Activated T-cell treated with anti-CD3 and anti-CD28 coated beads for 48 hours (primary cell): ENCODE results near the gene ERBB3.
A peak's percentile ranks its signal among the peaks of the same experiment; 100 is the strongest.
"Not testable (repeated sequence)": the region's sequence is repeated elsewhere in the genome, so short reads cannot be mapped to it uniquely, and the experiment has no call there.

Source experiments
- DNase-seq: peaks from one replicate; pipeline ENCODE4 v3.0.0-alpha.2; 2020; ENCODE audit warnings: low read depth

Gene ERBB3

GRCh38 chr12:56079723-56080555 is at the start of gene ERBB3:
ERBB3 (plus strand) TSS chr12:56080165; CDS start chr12:56080301, 136 bp downstream.
- DNase-seq = peak; percentile 66

- no peak for DNase-seq
These were observed 48.0 kb upstream of the ERBB3 start for GRCh38 chr12:56031987-56032386.

GRCh38 chr12:56034586-56035332 is 45.2 kb upstream of the ERBB3 start:
- no peak for DNase-seq

GRCh38 chr12:56037161-56037560 is 42.8 kb upstream of the ERBB3 start:
- DNase-seq = no peak

- no peak for DNase-seq
These were observed 41.8 kb upstream of the ERBB3 start for GRCh38 chr12:56038022-56038655.

GRCh38 chr12:56040151-56040550 is 39.8 kb upstream of the ERBB3 start:
- no peak for DNase-seq

- DNase-seq = no peak
These were observed 38.9 kb upstream of the ERBB3 start for GRCh38 chr12:56040963-56041551.

- peak; percentile 88 for DNase-seq
These were observed 38.2 kb upstream of the ERBB3 start, which contains the start of gene RPS26 for GRCh38 chr12:56041552-56042429. RPS26 (plus strand) TSS chr12:56041918; CDS start chr12:56042167, 249 bp downstream.

- DNase-seq = not testable (repeated sequence)
These were observed 37.5 kb upstream of the ERBB3 start for GRCh38 chr12:56042430-56042813.

GRCh38 chr12:56042843-56043242 is 37.1 kb upstream of the ERBB3 start:
- no peak for DNase-seq

- DNase-seq = no peak
These were observed 33.8 kb upstream of the ERBB3 start for GRCh38 chr12:56046027-56046780.

GRCh38 chr12:56053407-56053893 is 26.5 kb upstream of the ERBB3 start:
- no peak for DNase-seq

- not testable (repeated sequence) for DNase-seq
These were observed 20.0 kb upstream of the ERBB3 start for GRCh38 chr12:56059964-56060363.

GRCh38 chr12:56061982-56062381 is 18.0 kb upstream of the ERBB3 start:
- DNase-seq = no peak

GRCh38 chr12:56062996-56063395 is 17.0 kb upstream of the ERBB3 start:
- DNase-seq = no peak

GRCh38 chr12:56071648-56072047 is 8.3 kb upstream of the ERBB3 start:
- no peak for DNase-seq

GRCh38 chr12:56074396-56074795 is 5.6 kb upstream of the ERBB3 start:
- DNase-seq = no peak

- DNase-seq = not testable (repeated sequence)
These were observed 2.0 kb upstream of the ERBB3 start for GRCh38 chr12:56077966-56078365.

GRCh38 chr12:56078427-56078826 is 1.5 kb upstream of the ERBB3 start:
- DNase-seq = no peak
